ENCODE results near the gene KIF7.
"Not testable (repeated sequence)": the region's sequence is repeated elsewhere in the genome, so short reads cannot be mapped to it uniquely, and the experiment has no call there.

KIF7 gene

GRCh38 chr15:89587955-89588354, 67.3 kb downstream of the KIF7 start:
- H3K9me3 ChIP-seq (ENCODE audit: severe bottlenecking) = no peaks in the 10 kb centered on the region
- H3K27me3 ChIP-seq (ENCODE audit: insufficient read depth, low read depth, severe bottlenecking) = no peaks in the 10 kb centered on the region
- H3K4me3 ChIP-seq (ENCODE audit: low read depth, low read length) = no peak overlapping the region
- no peak for TF ChIP-seq CTCF (IDR thresholded peaks at IDR 0.05; ENCODE audit: low read depth, low read length)
- H3K27ac ChIP-seq = no peak overlapping the region
- peaks cover 92% of the 10 kb centered on the region for H3K36me3 ChIP-seq
- no peak for DNase-seq

- peaks cover 88% of the 10 kb centered on the region for H3K36me3 ChIP-seq
Observed at GRCh38 chr15:89586651-89587050, 68.6 kb downstream of the KIF7 start.

GRCh38 chr15:89580747-89581146, 74.5 kb downstream of the KIF7 start:
- H3K4me3 ChIP-seq (ENCODE audit: low read depth, low read length); H3K9me3 ChIP-seq (ENCODE audit: severe bottlenecking); H3K27ac ChIP-seq; H3K27me3 ChIP-seq (ENCODE audit: insufficient read depth, low read depth, severe bottlenecking); DNase-seq: not testable (repeated sequence)
- H3K36me3 ChIP-seq = peaks cover 72% of the 10 kb centered on the region

More at GRCh38 chr15:89586651-89587050, 68.6 kb downstream of the KIF7 start:
- Histone ChIP-seq H3K4me3 (ENCODE audit: low read depth, low read length) (no peak overlapping the region), H3K27me3 (ENCODE audit: insufficient read depth, low read depth, severe bottlenecking) (no peaks in the 10 kb centered on the region), H3K9me3 (ENCODE audit: severe bottlenecking) (no peaks in the 10 kb centered on the region), H3K27ac (no peak overlapping the region)
- DNase-seq = no peak
- no peak for TF ChIP-seq CTCF (IDR thresholded peaks at IDR 0.05; ENCODE audit: low read depth, low read length)

GRCh38 chr15:89578146-89578545, 77.1 kb downstream of the KIF7 start:
- Histone ChIP-seq H3K27ac (no peak overlapping the region), H3K27me3 (ENCODE audit: insufficient read depth, low read depth, severe bottlenecking) (no peaks in the 10 kb centered on the region), H3K4me3 (ENCODE audit: low read depth, low read length) (no peak overlapping the region), H3K9me3 (ENCODE audit: severe bottlenecking) (no peaks in the 10 kb centered on the region), H3K36me3 (peaks cover 49% of the 10 kb centered on the region)
- no peak for TF ChIP-seq CTCF (IDR thresholded peaks at IDR 0.05; ENCODE audit: low read depth, low read length)
- no peak for DNase-seq
